ENCODE results near the gene TMC1.

TMC1 gene

GRCh38 chr9:72687331-72687730 is 165.9 kb downstream of the TMC1 start:
- no peak for DNase-seq

GRCh38 chr9:72691671-72692070 is 170.3 kb downstream of the TMC1 start:
- no peak for DNase-seq

- no peak for DNase-seq
Measured at GRCh38 chr9:72695365-72695764, 174.0 kb downstream of the TMC1 start.

GRCh38 chr9:72696511-72696910 is 175.1 kb downstream of the TMC1 start:
- no peak for DNase-seq

- no peak for DNase-seq
Measured at GRCh38 chr9:72701510-72701909, 180.1 kb downstream of the TMC1 start.

GRCh38 chr9:72703574-72703973 is 182.2 kb downstream of the TMC1 start:
- DNase-seq, result no peak

GRCh38 chr9:72704688-72705375 is 183.4 kb downstream of the TMC1 start:
- DNase-seq, result no peak

GRCh38 chr9:72718503-72718902 is 197.1 kb downstream of the TMC1 start:
- DNase-seq, result no peak

GRCh38 chr9:72721067-72721466 is 199.7 kb downstream of the TMC1 start:
- DNase-seq, result no peak

GRCh38 chr9:72726947-72727346 is 205.5 kb downstream of the TMC1 start:
- DNase-seq, result no peak

GRCh38 chr9:72728031-72728770 is 206.8 kb downstream of the TMC1 start:
- DNase-seq, result no peak

GRCh38 chr9:72733895-72734294 is 212.5 kb downstream of the TMC1 start:
- DNase-seq, result no peak

- no peak for DNase-seq
Measured at GRCh38 chr9:72734631-72735030, 213.2 kb downstream of the TMC1 start.

- DNase-seq, result no peak
Measured at GRCh38 chr9:72743836-72744235, 222.4 kb downstream of the TMC1 start.

- DNase-seq, result no peak
Measured at GRCh38 chr9:72749276-72749675, 227.9 kb downstream of the TMC1 start.

- DNase-seq, result no peak
Measured at GRCh38 chr9:72751541-72751940, 230.1 kb downstream of the TMC1 start.

- no peak for DNase-seq
Measured at GRCh38 chr9:72753266-72753893, 232.0 kb downstream of the TMC1 start.

- DNase-seq, result no peak
Measured at GRCh38 chr9:72755836-72756235, 234.4 kb downstream of the TMC1 start.

- no peak for DNase-seq
Measured at GRCh38 chr9:72758944-72759343, 237.5 kb downstream of the TMC1 start.

- no peak for DNase-seq
Measured at GRCh38 chr9:72763022-72763421, 241.6 kb downstream of the TMC1 start.

- no peak for DNase-seq
Measured at GRCh38 chr9:72769546-72769945, 248.1 kb downstream of the TMC1 start.

GRCh38 chr9:72772661-72773060 is 251.3 kb downstream of the TMC1 start:
- DNase-seq, result no peak

GRCh38 chr9:72773570-72773969 is 252.2 kb downstream of the TMC1 start:
- DNase-seq, result no peak

- DNase-seq, result no peak
Measured at GRCh38 chr9:72775570-72775969, 254.2 kb downstream of the TMC1 start.
